Thoracic aorta (tissue), 2 donors: ENCODE results near the gene CNOT1. TPM values are rescaled to one million over a fixed set of nuclear protein-coding genes. Genes with fewer than 3 reads are reported as not detected.
"Not testable (repeated sequence)": the region's sequence is repeated elsewhere in the genome, so short reads cannot be mapped to it uniquely, and the experiment has no call there.

ENCODE experiments used
- ATAC-seq: fragments of 150-250 bp; one replicate; pipeline ENCODE4 v1.8.0; 2017; ENCODE audit warnings: low read depth; ENCODE audit not compliant: insufficient number of reproducible peaks, low FRiP score
- DNase-seq: peaks from one replicate; pipeline ENCODE4 v3.0.0-alpha.2; 2020; ENCODE audit warnings: low spot score
- H3K27ac ChIP-seq, 2 donors: fragments of 200-600 bp; sonication (generic); 1 replicate in 1 of 2; 2 replicates in 1 of 2; pipeline ENCODE4 v1.5.1; 2016; ENCODE audit warnings: mild to moderate bottlenecking in 2 of 2, moderate library complexity in 2 of 2
- H3K27me3 ChIP-seq: fragments of 200-600 bp; sonication (generic); replicated peaks from 2 replicates; pipeline ENCODE4 v1.6.0; 2016; ENCODE audit warnings: mild to moderate bottlenecking; ENCODE audit not compliant: insufficient read depth
- H3K36me3 ChIP-seq: fragments of 200-600 bp; sonication (generic); one replicate; pipeline ENCODE4 v1.5.1; 2016
- H3K4me1 ChIP-seq, 2 donors: fragments of 200-600 bp; sonication (generic); 1 replicate in 1 of 2; 2 replicates in 1 of 2; pipeline versions ENCODE4 v1.5.1 to v1.6.0; 2016; ENCODE audit warnings: low read depth in 2 of 2, mild to moderate bottlenecking in 1 of 2; ENCODE audit not compliant: control insufficient read depth in 1 of 2
- H3K4me3 ChIP-seq: fragments of 200-600 bp; sonication (generic); 2 replicates; pipeline ENCODE4 v1.5.1; 2016; ENCODE audit warnings: mild to moderate bottlenecking
- H3K9me3 ChIP-seq: fragments of 200-600 bp; sonication (generic); 2 replicates; pipeline ENCODE4 v1.5.1; 2016
- total RNA-seq, 2 donors: library from RNA; depleted of rRNA; stranded (reverse); fragments of >200 nt; gene quantifications; one replicate each; pipeline versions ENCODE4 v1.1.0 to v1.2.3, GENCODE V29; 2016
- TF ChIP-seq, protein P1 (sequence below): fragments of 200-600 bp; sonication (generic); IDR thresholded peaks from one replicate; pipeline ENCODE4 v1.5.1; 2019; ENCODE audit warnings: antibody characterized with exemption

CNOT1 gene
- total RNA-seq, 2 donors from 2014 or later = 54.8 to 112 TPM

DNA sequence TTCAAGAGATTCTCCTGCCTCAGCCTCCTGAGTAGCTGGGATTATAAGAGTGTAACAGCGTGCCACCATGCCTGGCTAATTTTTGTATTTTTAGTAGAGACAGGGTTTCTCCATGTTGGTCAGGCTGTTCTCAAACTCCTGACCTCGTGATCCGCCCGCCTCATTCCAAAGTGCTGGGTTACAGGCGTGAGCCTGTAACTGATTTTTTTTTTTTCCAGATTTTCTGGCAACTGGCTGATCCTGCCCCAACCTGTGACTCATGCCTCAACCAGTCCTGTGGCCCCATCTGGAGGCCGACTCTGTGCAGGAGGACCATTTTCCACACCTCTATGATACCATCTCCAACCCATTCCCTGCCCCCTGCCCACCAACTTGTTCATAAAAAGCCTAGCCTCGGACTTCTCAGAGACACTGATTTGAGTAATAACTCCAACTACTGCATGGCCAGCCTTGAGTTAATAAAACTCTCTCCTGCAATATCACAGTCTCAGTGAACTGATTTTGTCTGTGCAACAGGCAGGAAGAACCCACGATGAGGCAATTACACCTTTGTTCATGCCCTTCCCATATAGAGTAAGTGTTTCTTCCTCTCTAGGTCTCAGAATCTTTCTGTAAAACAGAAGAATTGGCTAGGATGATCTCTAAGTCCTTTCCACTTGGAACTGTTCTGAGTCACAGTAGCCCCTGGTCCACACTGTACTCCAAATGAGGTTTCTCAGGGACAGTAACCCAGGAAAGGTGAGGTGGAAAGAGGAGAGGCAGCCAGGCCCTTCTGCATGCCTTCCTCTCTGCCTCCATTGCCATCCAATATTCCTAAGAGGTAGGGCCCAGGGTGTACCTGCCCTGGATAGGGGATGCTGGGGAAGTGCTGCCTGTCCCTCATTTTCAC, 8.8 kb upstream of the CNOT1 start:
- Histone ChIP-seq H3K27me3 (no peaks in the 10 kb centered on the region), H3K4me3 (no peak overlapping the region), H3K9me3 (no peaks in the 10 kb centered on the region), H3K4me1 (no peaks in the 10 kb centered on the region), H3K36me3 (no peaks in the 10 kb centered on the region), H3K27ac (no peak overlapping the region)
- DNase-seq (no peak), ATAC-seq (peak; percentile 89)
- TF ChIP-seq, protein P1, sequence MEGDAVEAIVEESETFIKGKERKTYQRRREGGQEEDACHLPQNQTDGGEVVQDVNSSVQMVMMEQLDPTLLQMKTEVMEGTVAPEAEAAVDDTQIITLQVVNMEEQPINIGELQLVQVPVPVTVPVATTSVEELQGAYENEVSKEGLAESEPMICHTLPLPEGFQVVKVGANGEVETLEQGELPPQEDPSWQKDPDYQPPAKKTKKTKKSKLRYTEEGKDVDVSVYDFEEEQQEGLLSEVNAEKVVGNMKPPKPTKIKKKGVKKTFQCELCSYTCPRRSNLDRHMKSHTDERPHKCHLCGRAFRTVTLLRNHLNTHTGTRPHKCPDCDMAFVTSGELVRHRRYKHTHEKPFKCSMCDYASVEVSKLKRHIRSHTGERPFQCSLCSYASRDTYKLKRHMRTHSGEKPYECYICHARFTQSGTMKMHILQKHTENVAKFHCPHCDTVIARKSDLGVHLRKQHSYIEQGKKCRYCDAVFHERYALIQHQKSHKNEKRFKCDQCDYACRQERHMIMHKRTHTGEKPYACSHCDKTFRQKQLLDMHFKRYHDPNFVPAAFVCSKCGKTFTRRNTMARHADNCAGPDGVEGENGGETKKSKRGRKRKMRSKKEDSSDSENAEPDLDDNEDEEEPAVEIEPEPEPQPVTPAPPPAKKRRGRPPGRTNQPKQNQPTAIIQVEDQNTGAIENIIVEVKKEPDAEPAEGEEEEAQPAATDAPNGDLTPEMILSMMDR = no peak

DNA sequence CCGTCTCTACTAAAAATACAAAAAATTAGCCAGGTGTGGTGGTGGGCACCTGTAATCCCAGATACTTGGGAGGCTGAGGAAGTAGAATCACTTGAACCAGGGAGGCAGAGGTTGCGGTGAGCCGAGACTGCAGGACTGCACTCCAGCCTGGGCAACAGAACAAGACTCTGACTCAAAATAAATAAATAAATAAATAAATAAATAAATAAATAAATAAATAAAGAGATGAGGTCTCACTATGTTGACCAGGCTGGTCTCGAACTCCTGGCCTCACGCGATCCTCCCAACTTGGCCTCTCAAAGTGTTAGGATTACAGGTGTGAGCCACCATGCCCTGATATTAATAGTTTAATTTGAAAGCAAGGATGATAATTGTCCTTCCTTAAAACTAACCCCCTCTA, 7.4 kb upstream of the CNOT1 start:
- not testable (repeated sequence) for H3K4me3 ChIP-seq, H3K9me3 ChIP-seq, H3K36me3 ChIP-seq, ATAC-seq, DNase-seq, H3K27ac ChIP-seq, H3K4me1 ChIP-seq, H3K27me3 ChIP-seq

DNA sequence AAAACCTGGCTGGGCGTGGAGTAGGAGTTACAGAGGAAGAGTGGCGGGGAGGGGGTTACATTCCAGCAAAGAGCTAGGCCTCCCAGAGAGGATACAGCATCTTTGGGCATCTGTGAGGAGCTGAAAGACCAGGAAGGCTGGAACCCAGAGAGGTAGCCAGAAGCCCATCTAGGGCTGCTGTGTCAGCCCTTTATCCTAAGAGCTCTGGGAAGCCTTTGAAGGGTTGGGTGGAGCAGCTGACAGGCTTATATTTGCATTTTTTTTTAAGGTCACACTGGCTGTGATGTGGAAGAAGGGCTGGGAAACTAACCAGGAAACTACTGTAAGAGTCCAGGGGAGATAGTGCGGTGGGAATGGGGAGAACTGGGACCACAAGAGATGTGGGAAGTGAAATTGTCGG, 6.8 kb upstream of the CNOT1 start:
- Histone ChIP-seq H3K9me3 (no peaks in the 10 kb centered on the region), H3K4me1 (no peaks in the 10 kb centered on the region), H3K27me3 (no peaks in the 10 kb centered on the region), H3K36me3 (no peaks in the 10 kb centered on the region), H3K4me3 (no peak overlapping the region), H3K27ac (no peak overlapping the region)
- TF ChIP-seq, protein P1 = no peak
- DNase-seq (no peak), ATAC-seq (no peak)

DNA sequence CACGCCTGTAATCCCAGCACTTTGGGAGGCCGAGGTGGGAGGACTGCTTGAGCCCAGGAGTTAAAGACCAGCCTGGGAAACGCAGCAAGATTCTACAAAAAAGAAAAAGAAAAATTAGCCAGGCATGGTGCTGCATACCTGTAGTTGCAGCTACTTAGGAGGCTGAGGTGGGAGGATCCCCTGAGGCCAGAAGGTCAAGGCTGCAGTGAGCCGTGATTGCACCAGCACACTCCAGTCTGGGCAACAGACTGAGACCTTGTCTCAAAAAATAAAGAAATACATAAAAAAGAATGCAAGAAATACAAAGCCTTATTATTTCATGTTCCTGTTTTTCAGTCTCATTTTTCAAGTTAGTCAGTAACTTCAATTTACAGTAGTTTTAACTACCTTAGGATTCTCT, 5.9 kb upstream of the CNOT1 start:
- ATAC-seq = no peak

DNA sequence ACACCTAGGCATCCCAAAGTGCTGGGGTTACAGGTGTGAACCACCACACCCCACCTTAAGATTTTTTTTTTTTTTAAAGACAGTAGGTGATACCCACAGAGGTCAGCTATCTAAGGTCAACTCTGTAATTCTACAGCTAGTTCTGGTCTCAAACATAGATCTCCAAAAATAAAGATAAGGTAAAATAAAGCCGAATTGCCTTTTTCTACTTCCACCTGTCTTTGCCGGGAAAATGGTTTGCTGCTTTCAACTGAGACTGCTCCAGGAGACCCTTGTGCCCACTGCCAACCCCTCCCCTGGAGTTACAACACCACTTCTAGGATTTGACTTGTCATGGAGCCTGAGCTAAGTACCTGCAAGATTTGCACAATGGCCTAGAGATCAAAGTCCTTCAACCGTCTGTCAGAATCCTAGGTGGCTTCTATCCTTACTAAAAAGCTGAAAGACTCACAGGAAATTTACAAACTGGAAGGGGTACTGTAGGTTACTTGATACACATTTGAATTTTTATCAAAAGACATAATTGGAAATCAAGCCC, 4.7 kb upstream of the CNOT1 start:
- no peak for DNase-seq

More for the DNA sequence above, 5.9 kb upstream of the CNOT1 start:
- peaks cover 0 to 2% of the 10 kb centered on the region in 2 donors for H3K4me1 ChIP-seq
- H3K27ac ChIP-seq = no peak overlapping the region
- TF ChIP-seq, protein P1 = no peak
- H3K27me3 ChIP-seq = no peaks in the 10 kb centered on the region
- no peak overlapping the region for H3K4me3 ChIP-seq
- H3K36me3 ChIP-seq = no peaks in the 10 kb centered on the region
- DNase-seq = no peak
- H3K9me3 ChIP-seq = no peaks in the 10 kb centered on the region

More for the DNA sequence above, 4.7 kb upstream of the CNOT1 start:
- TF ChIP-seq, protein P1 = no peak
- ATAC-seq = no peak
- peaks cover 0 to 3% of the 10 kb centered on the region in 2 donors for H3K4me1 ChIP-seq
- no peaks in the 10 kb centered on the region for H3K27me3 ChIP-seq
- no peaks in the 10 kb centered on the region for H3K36me3 ChIP-seq
- no peak overlapping the region for H3K4me3 ChIP-seq
- no peaks in the 10 kb centered on the region for H3K9me3 ChIP-seq
- no peak overlapping the region for H3K27ac ChIP-seq
